Measurements from ENCODE around the gene USP28. TPM values are rescaled to one million over a fixed set of nuclear protein-coding genes. Genes with fewer than 3 reads are reported as not detected.
A peak's percentile ranks its signal among the peaks of the same experiment; 100 is the strongest.
"Not testable (repeated sequence)": the region's sequence is repeated elsewhere in the genome, so short reads cannot be mapped to it uniquely, and the experiment has no call there.

USP28 gene
- total RNA-seq, 1 donor from 2014 or later = 22.8 TPM

DNA sequence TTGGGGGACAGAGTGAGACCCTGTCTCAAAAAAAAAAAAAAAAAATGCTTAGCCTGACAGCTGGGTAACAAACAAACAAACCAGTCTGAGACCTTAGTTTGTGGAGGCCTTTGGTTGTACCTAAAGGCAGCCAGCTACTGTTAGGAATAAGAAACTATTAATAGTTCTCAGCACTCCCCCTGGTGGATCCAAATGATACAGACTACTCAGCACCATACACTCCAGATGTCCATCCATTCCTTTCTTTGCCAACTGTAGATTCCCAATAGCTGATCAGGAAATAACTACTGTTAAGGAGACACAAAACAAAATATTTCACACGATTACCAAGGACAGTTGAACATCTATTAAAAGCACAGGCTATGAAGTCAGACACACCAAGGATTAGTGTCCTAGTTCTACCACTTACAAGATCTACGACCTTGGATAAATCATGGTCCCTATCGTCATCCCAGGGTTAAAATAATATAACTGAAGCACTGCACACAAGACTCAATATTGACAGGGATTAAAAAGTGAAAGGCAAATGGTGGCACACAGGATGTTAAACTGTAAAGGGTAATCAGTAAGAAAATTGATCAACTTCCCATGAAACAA is 78.6 kb downstream of the USP28 start:
- DNase-seq (ENCODE audit: low read depth) = no peak
- Histone ChIP-seq H3K4me3 (ENCODE audit: low read depth, low read length) (no peak overlapping the region), H3K27me3 (ENCODE audit: control insufficient read depth, insufficient read depth, low read length) (no peaks in the 10 kb centered on the region), H3K36me3 (ENCODE audit: control insufficient read depth, insufficient read depth, low read length) (no peaks in the 10 kb centered on the region)
- TF ChIP-seq, protein P1, sequence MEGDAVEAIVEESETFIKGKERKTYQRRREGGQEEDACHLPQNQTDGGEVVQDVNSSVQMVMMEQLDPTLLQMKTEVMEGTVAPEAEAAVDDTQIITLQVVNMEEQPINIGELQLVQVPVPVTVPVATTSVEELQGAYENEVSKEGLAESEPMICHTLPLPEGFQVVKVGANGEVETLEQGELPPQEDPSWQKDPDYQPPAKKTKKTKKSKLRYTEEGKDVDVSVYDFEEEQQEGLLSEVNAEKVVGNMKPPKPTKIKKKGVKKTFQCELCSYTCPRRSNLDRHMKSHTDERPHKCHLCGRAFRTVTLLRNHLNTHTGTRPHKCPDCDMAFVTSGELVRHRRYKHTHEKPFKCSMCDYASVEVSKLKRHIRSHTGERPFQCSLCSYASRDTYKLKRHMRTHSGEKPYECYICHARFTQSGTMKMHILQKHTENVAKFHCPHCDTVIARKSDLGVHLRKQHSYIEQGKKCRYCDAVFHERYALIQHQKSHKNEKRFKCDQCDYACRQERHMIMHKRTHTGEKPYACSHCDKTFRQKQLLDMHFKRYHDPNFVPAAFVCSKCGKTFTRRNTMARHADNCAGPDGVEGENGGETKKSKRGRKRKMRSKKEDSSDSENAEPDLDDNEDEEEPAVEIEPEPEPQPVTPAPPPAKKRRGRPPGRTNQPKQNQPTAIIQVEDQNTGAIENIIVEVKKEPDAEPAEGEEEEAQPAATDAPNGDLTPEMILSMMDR (IDR thresholded peaks at IDR 0.05; ENCODE audit: insufficient read depth, low read length, poor library complexity, severe bottlenecking) = peak; percentile 63

DNA sequence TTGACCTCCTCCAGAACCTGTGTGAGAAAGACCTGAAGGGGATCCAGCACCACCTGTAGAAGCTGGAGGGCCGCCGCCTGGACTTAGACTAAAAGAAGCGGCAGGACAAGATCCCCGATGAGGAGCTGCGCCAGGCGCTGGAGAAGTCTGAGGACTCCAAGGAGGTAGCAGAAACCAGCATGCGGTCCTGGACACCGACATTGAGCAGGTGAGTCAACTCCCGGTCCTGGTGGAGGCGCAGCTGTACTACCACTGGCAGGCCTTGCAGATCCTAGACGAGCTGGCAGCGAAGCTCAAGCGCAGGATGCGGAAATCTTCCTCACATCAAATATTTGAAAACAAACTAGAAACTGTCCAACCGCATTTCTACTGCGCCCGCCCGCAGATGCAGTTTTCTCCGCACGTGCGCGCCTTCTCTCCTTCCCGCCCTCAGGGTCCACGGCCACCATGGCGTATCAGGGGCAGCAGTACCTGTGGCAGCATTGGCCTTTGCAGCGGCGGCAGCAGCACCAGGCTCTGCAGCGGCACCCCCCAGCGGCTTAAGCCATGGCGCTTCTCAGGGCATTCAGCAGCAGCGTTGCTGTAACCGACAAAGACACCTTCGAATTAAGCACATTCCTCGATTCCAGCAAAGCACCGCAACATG is 85.6 kb downstream of the USP28 start:
- no peaks in the 10 kb centered on the region for H3K27me3 ChIP-seq (ENCODE audit: control insufficient read depth, insufficient read depth, low read length)
- no peak for DNase-seq (ENCODE audit: low read depth)
- H3K36me3 ChIP-seq (ENCODE audit: control insufficient read depth, insufficient read depth, low read length) = no peaks in the 10 kb centered on the region
- TF ChIP-seq, protein P1 (IDR thresholded peaks at IDR 0.05; ENCODE audit: insufficient read depth, low read length, poor library complexity, severe bottlenecking) = no peak
- H3K4me3 ChIP-seq (ENCODE audit: low read depth, low read length) = no peak overlapping the region

DNA sequence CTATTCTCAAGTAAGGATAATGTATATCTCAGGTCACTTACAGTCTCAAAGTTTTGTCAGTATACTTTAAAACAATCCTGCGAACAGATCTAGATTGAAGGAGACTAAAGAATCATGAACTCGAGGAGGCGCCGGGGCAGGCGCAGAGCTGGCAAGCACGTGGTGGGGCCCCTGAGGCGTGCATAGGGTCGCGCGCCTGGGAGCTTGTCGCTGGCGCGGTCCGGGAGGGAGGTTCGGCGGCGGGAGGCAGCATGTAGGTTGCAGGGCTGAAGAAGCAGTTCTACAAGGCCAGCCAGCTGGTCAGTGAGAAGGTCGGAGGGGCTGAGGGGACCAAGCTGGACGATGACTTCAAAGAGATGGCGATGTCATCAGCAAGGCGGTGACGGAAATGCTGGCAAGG is 86.4 kb downstream of the USP28 start:
- not testable (repeated sequence) for H3K27me3 ChIP-seq (ENCODE audit: control insufficient read depth, insufficient read depth, low read length); DNase-seq (ENCODE audit: low read depth); H3K4me3 ChIP-seq (ENCODE audit: low read depth, low read length); H3K36me3 ChIP-seq (ENCODE audit: control insufficient read depth, insufficient read depth, low read length)

DNA sequence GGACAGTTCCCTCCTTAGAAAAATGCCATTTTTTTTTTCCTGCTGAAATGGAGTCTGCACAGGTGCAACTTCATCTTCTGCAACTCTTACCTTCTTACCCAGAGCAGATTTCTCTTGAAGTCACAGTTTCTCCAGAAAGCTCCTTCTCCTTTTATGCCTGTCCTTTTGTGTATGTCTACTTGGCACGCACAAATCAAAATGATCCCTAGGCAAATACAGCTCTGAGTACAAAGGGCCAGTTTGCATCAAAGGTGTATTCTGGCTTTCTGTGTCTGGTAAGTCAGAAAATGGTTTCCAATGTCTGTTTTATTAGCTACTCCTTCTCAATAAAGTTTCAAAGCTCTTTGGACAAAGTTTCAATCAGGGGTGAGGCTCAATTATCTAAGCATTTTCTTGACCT is 93.2 kb downstream of the USP28 start:
- DNase-seq (ENCODE audit: low read depth) = no peak
- TF ChIP-seq, protein P1 (IDR thresholded peaks at IDR 0.05; ENCODE audit: insufficient read depth, low read length, poor library complexity, severe bottlenecking) = no peak
- Histone ChIP-seq H3K36me3 (ENCODE audit: control insufficient read depth, insufficient read depth, low read length) (no peaks in the 10 kb centered on the region), H3K4me3 (ENCODE audit: low read depth, low read length) (no peak overlapping the region), H3K27me3 (ENCODE audit: control insufficient read depth, insufficient read depth, low read length) (peaks cover 2% of the 10 kb centered on the region)

GRCh38 chr11:113781682-113782081 is 93.7 kb downstream of the USP28 start:
- no peak for DNase-seq (ENCODE audit: low read depth)
- Histone ChIP-seq H3K27me3 (ENCODE audit: control insufficient read depth, insufficient read depth, low read length) (peaks cover 2% of the 10 kb centered on the region), H3K36me3 (ENCODE audit: control insufficient read depth, insufficient read depth, low read length) (no peaks in the 10 kb centered on the region), H3K4me3 (ENCODE audit: low read depth, low read length) (no peak overlapping the region)
- TF ChIP-seq, protein P1 (IDR thresholded peaks at IDR 0.05; ENCODE audit: insufficient read depth, low read length, poor library complexity, severe bottlenecking) = no peak

DNA sequence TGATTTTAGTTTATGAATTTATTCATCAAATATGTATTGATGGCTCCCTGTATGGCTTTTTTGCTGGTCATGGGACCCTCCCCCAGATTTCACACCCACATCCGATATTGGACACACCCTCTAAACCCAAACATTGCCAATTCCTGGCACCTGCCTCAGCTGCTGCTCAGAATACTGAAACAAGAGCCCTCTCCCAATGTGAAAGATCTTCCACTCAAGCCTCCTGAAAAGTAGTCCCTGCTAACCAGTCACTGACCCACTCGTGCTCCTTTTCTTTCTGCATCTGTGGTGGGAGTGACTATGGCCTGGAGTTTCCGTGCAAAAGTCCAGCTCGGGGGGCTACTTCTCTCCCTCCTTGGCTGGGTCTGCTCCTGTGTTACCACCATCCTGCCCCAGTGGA is 95.9 kb downstream of the USP28 start, which contains the start of gene CLDN25:
Gene CLDN25 (plus strand): TSS at position 301 of the 400 bp plus-strand sequence. CDS start 0 bp downstream, at position 301.
- no peak for DNase-seq (ENCODE audit: low read depth)
- H3K36me3 ChIP-seq (ENCODE audit: control insufficient read depth, insufficient read depth, low read length) = no peaks in the 10 kb centered on the region
- TF ChIP-seq, protein P1 (IDR thresholded peaks at IDR 0.05; ENCODE audit: insufficient read depth, low read length, poor library complexity, severe bottlenecking) = no peak
- no peak within 1 kb of the TSS for H3K4me3 ChIP-seq (ENCODE audit: low read depth, low read length)
- H3K27me3 ChIP-seq (ENCODE audit: control insufficient read depth, insufficient read depth, low read length) = peaks cover 2% of the 10 kb centered on the region

Data from kidney epithelial cell (primary cell).